Glutamatergic neuron (in vitro differentiated cells): ENCODE data around the gene FFAR1. TPM values are rescaled to one million over a fixed set of nuclear protein-coding genes. Genes with fewer than 3 reads are reported as not detected.

Experiments
- DNase-seq: peaks from one replicate; pipeline ENCODE4 v3.0.0; 2022
- H3K27ac Mint-ChIP-seq: one replicate; pipeline ENCODE4 v1.8.0; 2020; ENCODE audit warnings: mild to moderate bottlenecking, mixed read lengths, inconsistent platforms; ENCODE audit not compliant: unreplicated experiment
- H3K27me3 Mint-ChIP-seq: one replicate; pipeline ENCODE4 v1.8.0; 2020; ENCODE audit warnings: mild to moderate bottlenecking, moderate library complexity, mixed read lengths, inconsistent platforms; ENCODE audit not compliant: unreplicated experiment
- H3K36me3 Mint-ChIP-seq: one replicate; pipeline ENCODE4 v1.8.0; 2020; ENCODE audit warnings: mild to moderate bottlenecking, mixed read lengths, inconsistent platforms; ENCODE audit not compliant: unreplicated experiment
- H3K4me1 Mint-ChIP-seq: one replicate; pipeline ENCODE4 v1.8.0; 2020; ENCODE audit warnings: mild to moderate bottlenecking, low read depth, mixed read lengths, inconsistent platforms; ENCODE audit not compliant: unreplicated experiment
- H3K4me3 Mint-ChIP-seq: one replicate; pipeline ENCODE4 v1.8.0; 2020; ENCODE audit warnings: mild to moderate bottlenecking, mixed read lengths, inconsistent platforms; ENCODE audit not compliant: unreplicated experiment
- H3K9me3 Mint-ChIP-seq: one replicate; pipeline ENCODE4 v1.8.0; 2020; ENCODE audit warnings: mild to moderate bottlenecking, moderate library complexity, mixed read lengths, inconsistent platforms; ENCODE audit not compliant: unreplicated experiment
- CTCF ChIP-seq: fragments of 200-600 bp; sonication (generic); IDR thresholded peaks from one replicate; pipeline ENCODE4 v1.5.0; 2021; ENCODE audit not compliant: partially characterized antibody, unreplicated experiment
- total RNA-seq: library from RNA; stranded (reverse); fragmentation: NEBNext Ultra II Directional; extraction: Animal tissue kit (Norgen Biotek cat#: 25700); gene quantifications from one replicate; pipeline ENCODE4 v1.2.1, GENCODE V29; 2021; ENCODE audit not compliant: unreplicated experiment

Gene FFAR1
- total RNA-seq, 1 donor from 2014 or later, result not detected

GRCh38 chr19:35310331-35310730 lies 37.4 kb upstream of the FFAR1 start:
- H3K27me3 Mint-ChIP-seq, result peaks cover 8% of the 10 kb centered on the region
- DNase-seq, result no peak
- H3K4me3 Mint-ChIP-seq, result no peak overlapping the region
- no peaks in the 10 kb centered on the region for H3K4me1 Mint-ChIP-seq
- no peaks in the 10 kb centered on the region for H3K36me3 Mint-ChIP-seq
- no peak for TF ChIP-seq CTCF
- peaks cover 4% of the 10 kb centered on the region for H3K9me3 Mint-ChIP-seq
- H3K27ac Mint-ChIP-seq, result no peak overlapping the region

GRCh38 chr19:35310811-35311465 lies 36.8 kb upstream of the FFAR1 start:
- H3K27me3 Mint-ChIP-seq, result peaks cover 8% of the 10 kb centered on the region
- peaks cover 4% of the 10 kb centered on the region for H3K9me3 Mint-ChIP-seq
- no peaks in the 10 kb centered on the region for H3K4me1 Mint-ChIP-seq
- no peak overlapping the region for H3K4me3 Mint-ChIP-seq
- H3K27ac Mint-ChIP-seq, result no peak overlapping the region
- no peaks in the 10 kb centered on the region for H3K36me3 Mint-ChIP-seq
- no peak for TF ChIP-seq CTCF
- no peak for DNase-seq

- no peak for DNase-seq
- no peaks in the 10 kb centered on the region for H3K4me1 Mint-ChIP-seq
- H3K27ac Mint-ChIP-seq, result no peak overlapping the region
- H3K27me3 Mint-ChIP-seq, result peaks cover 8% of the 10 kb centered on the region
- no peak for TF ChIP-seq CTCF
- no peak overlapping the region for H3K4me3 Mint-ChIP-seq
- peaks cover 2% of the 10 kb centered on the region for H3K9me3 Mint-ChIP-seq
- no peaks in the 10 kb centered on the region for H3K36me3 Mint-ChIP-seq
Observed at GRCh38 chr19:35311901-35312665, 35.6 kb upstream of the FFAR1 start.

- no peak overlapping the region for H3K27ac Mint-ChIP-seq
- no peaks in the 10 kb centered on the region for H3K36me3 Mint-ChIP-seq
- H3K9me3 Mint-ChIP-seq, result peaks cover 2% of the 10 kb centered on the region
- no peak overlapping the region for H3K4me3 Mint-ChIP-seq
- DNase-seq, result no peak
- no peak for TF ChIP-seq CTCF
- peaks cover 8% of the 10 kb centered on the region for H3K27me3 Mint-ChIP-seq
- H3K4me1 Mint-ChIP-seq, result no peaks in the 10 kb centered on the region
Observed at GRCh38 chr19:35313587-35313986, 34.1 kb upstream of the FFAR1 start.

GRCh38 chr19:35314031-35314430 lies 33.7 kb upstream of the FFAR1 start:
- Mint-ChIP-seq H3K4me3 (no peak overlapping the region), H3K36me3 (no peaks in the 10 kb centered on the region), H3K27ac (no peak overlapping the region), H3K27me3 (peaks cover 8% of the 10 kb centered on the region), H3K4me1 (no peaks in the 10 kb centered on the region), H3K9me3 (peaks cover 2% of the 10 kb centered on the region)
- TF ChIP-seq CTCF, result no peak
- no peak for DNase-seq
